GM06990 (cell line): ENCODE data around the gene FGF8.

Source experiments
- DNase-seq: peaks from one replicate; pipeline ENCODE4 v3.0.0-alpha.2; 2011; ENCODE audit not compliant: insufficient read length; ENCODE audit errors: extremely low read depth
- H3K27me3 ChIP-seq: replicated peaks from 2 replicates; pipeline ENCODE4 v1.6.0; 2011; ENCODE audit warnings: low read length; ENCODE audit not compliant: control insufficient read depth, insufficient read depth
- H3K36me3 ChIP-seq: 2 replicates; pipeline ENCODE4 v1.5.1; 2011; ENCODE audit warnings: low read length; ENCODE audit not compliant: control insufficient read depth, insufficient read depth
- H3K4me3 ChIP-seq: replicated peaks from 2 replicates; pipeline ENCODE4 v1.5.1; 2011; ENCODE audit warnings: low read depth, mild to moderate bottlenecking, control low read depth, low read length
- TF ChIP-seq, protein P1 (sequence below): IDR thresholded peaks from 2 replicates; pipeline ENCODE4 v1.5.1; 2011; ENCODE audit warnings: low read length, control low read depth, mild to moderate bottlenecking, inconsistent platforms; ENCODE audit not compliant: insufficient read depth, poor library complexity, severe bottlenecking

Gene FGF8

DNA sequence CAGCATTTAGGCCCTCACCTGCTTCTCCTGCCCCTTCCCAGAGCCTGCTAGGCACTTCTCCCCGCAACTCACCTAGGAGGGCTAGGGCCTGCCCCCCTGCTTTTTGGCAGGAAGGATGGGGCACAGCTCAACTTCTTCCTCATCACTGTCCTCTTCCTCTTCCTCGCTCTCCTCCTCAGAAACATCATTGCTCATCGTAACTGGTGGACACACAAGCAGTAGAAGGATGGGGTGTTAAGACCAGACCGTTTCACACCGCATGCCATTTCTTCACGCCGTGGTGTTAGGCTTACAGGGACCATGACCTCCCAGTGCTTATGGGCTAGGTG lies 5.7 kb upstream of the FGF8 start:
- no peaks in the 10 kb centered on the region; the same call in 1 of the 2 replicates for H3K27me3 ChIP-seq
- H3K4me3 ChIP-seq: no peak overlapping the region
- peaks cover 2% of the 10 kb centered on the region; the same call in 1 of the 2 replicates for H3K36me3 ChIP-seq
- TF ChIP-seq, protein P1, sequence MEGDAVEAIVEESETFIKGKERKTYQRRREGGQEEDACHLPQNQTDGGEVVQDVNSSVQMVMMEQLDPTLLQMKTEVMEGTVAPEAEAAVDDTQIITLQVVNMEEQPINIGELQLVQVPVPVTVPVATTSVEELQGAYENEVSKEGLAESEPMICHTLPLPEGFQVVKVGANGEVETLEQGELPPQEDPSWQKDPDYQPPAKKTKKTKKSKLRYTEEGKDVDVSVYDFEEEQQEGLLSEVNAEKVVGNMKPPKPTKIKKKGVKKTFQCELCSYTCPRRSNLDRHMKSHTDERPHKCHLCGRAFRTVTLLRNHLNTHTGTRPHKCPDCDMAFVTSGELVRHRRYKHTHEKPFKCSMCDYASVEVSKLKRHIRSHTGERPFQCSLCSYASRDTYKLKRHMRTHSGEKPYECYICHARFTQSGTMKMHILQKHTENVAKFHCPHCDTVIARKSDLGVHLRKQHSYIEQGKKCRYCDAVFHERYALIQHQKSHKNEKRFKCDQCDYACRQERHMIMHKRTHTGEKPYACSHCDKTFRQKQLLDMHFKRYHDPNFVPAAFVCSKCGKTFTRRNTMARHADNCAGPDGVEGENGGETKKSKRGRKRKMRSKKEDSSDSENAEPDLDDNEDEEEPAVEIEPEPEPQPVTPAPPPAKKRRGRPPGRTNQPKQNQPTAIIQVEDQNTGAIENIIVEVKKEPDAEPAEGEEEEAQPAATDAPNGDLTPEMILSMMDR: no peak
- no peak for DNase-seq

DNA sequence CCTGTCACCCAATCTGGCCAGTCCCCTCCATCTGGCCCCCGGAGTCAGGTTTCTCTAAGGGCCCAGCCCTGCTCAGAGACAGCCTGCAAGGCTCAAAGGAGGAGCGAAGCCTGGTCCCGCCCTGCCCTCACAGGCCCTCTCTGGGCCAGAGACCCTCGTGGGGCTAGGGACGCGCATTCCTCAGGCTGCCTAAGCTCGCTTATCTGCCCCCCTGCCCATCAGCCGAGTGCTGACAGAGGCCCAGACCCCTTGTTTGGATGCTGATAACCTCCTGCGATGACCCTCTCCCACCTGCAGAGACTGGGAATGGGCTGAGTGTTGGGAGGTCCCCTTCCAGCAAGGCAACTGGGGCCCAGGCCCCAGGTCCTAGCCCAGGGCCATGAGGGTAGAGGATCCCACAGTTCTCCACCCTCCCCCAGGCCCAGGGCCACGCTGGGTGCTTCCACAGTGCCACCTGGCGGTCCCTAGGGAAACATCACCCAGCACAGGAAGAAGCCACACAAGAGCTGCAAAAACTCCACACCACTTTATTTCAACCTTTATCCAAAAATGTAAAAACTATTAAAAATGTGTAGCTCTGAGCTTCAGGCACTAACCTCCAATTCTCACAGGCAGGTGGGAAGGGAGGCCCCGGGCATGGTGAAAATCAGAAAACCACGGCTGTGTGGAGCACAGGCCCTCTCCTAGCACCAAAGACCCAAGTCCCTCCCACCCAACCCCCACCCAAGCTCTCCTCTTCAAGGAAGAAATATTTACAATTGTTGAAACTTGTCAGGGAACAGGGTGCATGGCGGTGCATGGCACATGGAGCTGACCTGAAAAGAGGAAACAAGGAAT lies 5.1 kb upstream of the FGF8 start:
- Histone ChIP-seq H3K27me3 (no peaks in the 10 kb centered on the region; the same call in 1 of the 2 replicates), H3K4me3 (no peak overlapping the region), H3K36me3 (no peaks in the 10 kb centered on the region)
- peak; percentile 67 for DNase-seq
- TF ChIP-seq, protein P1: peak; percentile 94

DNA sequence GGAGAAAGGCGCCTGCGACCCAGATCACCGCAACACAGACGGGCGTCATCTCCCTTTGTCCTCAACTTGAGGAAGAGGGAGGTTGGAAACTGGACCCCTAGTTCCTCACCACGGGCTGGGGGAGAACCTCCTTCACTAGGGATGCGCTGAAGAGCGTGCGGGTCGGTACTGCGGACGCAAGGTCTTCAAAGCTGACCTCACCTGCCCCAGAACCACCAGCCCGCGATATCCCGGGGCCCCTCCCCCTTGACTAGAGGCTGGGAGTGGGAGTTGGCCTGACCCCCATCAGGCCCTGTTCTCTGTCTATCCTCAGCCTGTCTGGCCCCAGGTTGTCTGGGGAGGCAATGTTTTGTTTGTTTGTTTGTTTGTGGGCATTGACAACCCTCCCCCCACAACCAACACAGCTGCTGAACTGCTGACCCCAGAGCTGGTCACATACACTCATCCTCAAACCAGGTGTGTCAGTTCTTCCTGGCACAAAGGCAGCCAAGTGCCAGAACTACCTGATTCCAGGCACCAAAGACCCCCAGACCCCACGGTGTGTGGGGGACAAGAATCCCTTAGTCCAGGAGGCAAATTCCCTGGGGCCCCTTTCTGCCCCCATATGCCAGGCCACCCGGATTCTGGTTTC lies 4.4 kb upstream of the FGF8 start:
- no peak for DNase-seq
- Histone ChIP-seq H3K27me3 (peaks cover 1% of the 10 kb centered on the region; the same call in 1 of the 2 replicates), H3K4me3 (peak overlapping the region; percentile 30), H3K36me3 (no peaks in the 10 kb centered on the region)
- TF ChIP-seq, protein P1: no peak

DNA sequence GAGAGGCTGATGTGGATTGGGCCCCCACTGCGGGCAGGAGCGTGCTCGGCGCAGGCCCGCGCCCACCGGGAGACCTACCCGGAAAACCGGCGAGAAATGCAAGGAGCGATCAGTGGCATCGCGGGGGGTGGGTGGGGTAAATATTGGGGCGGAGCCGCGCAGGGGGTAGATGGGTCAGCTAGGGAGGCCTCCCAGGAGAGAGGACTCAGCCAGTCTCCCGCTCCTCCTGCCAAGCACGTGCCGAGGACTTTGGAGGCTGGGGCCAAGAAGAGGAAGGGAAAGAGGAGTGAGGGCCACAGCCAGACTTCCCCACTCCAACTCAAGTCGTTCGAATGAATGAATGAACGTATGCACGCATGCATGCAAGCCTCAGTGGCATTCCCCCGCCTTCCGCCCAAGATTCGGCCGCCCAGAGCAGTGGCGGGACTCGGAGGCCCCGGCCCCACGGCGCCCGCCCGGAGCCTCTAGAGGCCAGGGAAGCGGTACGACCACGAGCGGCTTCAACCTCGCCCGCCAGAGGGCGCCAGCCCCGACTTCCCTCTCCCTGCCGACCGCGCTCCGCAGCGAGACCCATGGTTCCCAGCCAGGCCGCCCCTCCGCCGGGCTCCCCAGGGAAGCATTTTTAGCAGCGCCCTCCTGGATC lies 3.8 kb upstream of the FGF8 start:
- Histone ChIP-seq H3K27me3 (peaks cover 2% of the 10 kb centered on the region; the same call in 1 of the 2 replicates), H3K4me3 (peak overlapping the region; percentile 57), H3K36me3 (no peaks in the 10 kb centered on the region)
- TF ChIP-seq, protein P1: peak; percentile 93
- DNase-seq: peak; percentile 84

DNA sequence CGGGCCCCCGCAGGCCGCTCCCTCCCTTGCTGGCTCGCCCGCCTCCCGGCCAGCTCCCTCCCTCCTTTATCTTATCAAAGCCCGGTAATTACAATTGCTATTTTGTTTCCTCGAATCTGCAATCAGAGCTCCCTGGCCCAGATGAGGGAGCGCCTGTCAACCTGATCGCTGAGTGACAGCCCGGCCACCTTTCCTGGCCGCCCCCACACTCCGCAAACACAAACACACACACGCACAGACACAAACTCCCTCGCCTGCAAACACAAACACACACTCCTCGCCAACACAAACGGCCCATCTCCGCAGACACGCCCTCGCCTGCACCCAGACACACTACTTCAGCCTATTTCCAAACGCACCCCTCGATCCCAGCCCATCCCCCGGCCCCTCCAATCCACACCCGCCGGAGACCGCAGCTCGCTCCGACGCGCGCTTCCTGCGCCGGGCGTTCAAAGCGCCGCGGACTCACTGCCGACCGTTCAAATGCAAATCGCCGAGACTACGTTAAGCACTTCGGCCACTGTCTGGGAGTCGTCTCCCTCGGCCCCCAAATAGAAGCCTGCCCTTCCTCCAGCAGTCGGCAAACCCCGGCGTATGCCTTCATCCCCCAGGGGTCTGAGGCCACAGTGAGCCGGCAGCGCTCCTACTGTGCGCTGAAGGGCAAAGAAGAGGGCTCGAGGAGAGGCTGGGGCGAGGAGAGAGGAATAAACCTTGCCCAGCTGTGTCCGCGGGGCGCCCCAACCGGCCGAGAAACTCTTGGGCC lies 3.0 kb upstream of the FGF8 start:
- Histone ChIP-seq H3K27me3 (peaks cover 2% of the 10 kb centered on the region; the same call in 1 of the 2 replicates), H3K36me3 (no peaks in the 10 kb centered on the region), H3K4me3 (peak overlapping the region; percentile 57)
- peak; percentile 67 for DNase-seq
- TF ChIP-seq, protein P1: no peak
